Testis (tissue), 2 donors: ENCODE results near the gene ANKRD55.

Source experiments
- CTCF ChIP-seq, 3 experiments: fragments of 450-650 bp in 2 of 3; fragments of 200-600 bp in 1 of 3; sonication (generic) in 1 of 3; IDR thresholded peaks; one replicate each; pipeline ENCODE4 v1.5.1; 2016 to 2019; ENCODE audit warnings: antibody characterized with exemption in 3 of 3, mild to moderate bottlenecking in 2 of 3, moderate library complexity in 1 of 3
- POLR2A ChIP-seq: fragments of 450-650 bp; IDR thresholded peaks from one replicate; pipeline ENCODE4 v1.6.1; 2017; ENCODE audit warnings: antibody characterized with exemption, mild to moderate bottlenecking, moderate library complexity

GRCh38 chr5:56206126-56206910, 26.8 kb downstream of the ANKRD55 start:
- TF ChIP-seq CTCF (IDR thresholded peaks at IDR 0.05) (no peak), POLR2A (no peak)
